ENCODE results near the gene TCF4. TPM values are rescaled to one million over a fixed set of nuclear protein-coding genes. Genes with fewer than 3 reads are reported as not detected.

Gene TCF4
- total RNA-seq, 1 donor from 2014 or later = 115 TPM

DNA sequence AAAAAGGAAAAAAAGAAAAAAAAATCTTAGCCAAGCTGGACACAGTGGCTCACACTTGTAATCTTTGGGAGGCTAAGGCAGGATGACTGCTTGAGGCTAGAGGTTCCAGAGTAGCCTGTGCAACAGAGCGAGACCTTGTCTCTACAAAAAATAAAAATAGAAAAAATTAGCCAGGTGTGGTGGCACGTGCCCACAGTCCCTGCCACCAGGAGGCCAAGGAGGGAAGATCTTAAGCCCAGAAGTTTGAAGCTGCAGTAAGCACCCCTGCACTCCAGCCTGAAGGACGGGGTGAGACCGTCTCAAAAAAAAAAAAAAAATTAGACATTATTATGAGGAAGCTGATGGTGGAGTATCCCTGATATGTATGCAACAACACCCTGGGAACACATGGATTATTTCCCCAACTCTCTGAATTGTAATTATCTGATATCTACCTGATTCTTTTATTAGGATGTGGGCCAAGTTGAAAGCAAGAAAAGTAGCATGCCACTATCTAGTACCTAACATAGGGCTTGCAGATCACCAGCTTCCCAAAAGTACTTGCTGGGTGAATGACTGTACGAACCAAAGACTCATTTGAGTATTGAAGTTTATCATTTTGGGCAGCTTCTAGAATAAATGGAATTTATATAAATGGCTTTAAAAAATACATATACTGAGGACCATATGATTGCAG is 140.9 kb downstream of the TCF4 start:
- Mint-ChIP-seq H3K27ac (ENCODE audit: unreplicated experiment) (no peak overlapping the region), H3K4me3 (ENCODE audit: unreplicated experiment) (no peak overlapping the region), H3K9me3 (ENCODE audit: unreplicated experiment) (peaks cover 8% of the 10 kb centered on the region), H3K27me3 (ENCODE audit: low read depth, unreplicated experiment) (no peaks in the 10 kb centered on the region), H3K4me1 (ENCODE audit: low read depth, unreplicated experiment) (peaks cover 10% of the 10 kb centered on the region), H3K36me3 (ENCODE audit: low read depth, unreplicated experiment) (peaks cover 5% of the 10 kb centered on the region)
- no peak for FAIRE-seq
- Histone ChIP-seq H3K27ac (ENCODE audit: low read depth, low read length) (no peak overlapping the region), H3K9me3 (ENCODE audit: insufficient read depth, low read depth, low read length) (peaks cover 8% of the 10 kb centered on the region), H3K27me3 (ENCODE audit: insufficient read depth, low read length) (no peaks in the 10 kb centered on the region), H2AFZ (ENCODE audit: low read depth, low read length) (no peak overlapping the region), H3K4me1 (ENCODE audit: insufficient read depth, low read length) (no peaks in the 10 kb centered on the region), H3K36me3 (ENCODE audit: insufficient read depth, low read length) (no peaks in the 10 kb centered on the region), H3K9ac (ENCODE audit: low read length) (no peak overlapping the region), H3K4me2 (ENCODE audit: low read length) (no peak overlapping the region), H4K20me1 (ENCODE audit: insufficient read depth, low read length) (peaks cover 62% of the 10 kb centered on the region), H3K4me3 (ENCODE audit: insufficient read depth, low read depth, low read length) (no peak overlapping the region), H3K79me2 (ENCODE audit: insufficient read depth, low read length) (peaks cover 87% of the 10 kb centered on the region)
- DNase-seq (ENCODE audit: low read depth) = no peak
- TF ChIP-seq CTCF (IDR thresholded peaks at IDR 0.05; ENCODE audit: insufficient read depth, low read depth, low read length) = no peak
- TF ChIP-seq EZH2 (IDR thresholded peaks at IDR 0.05; ENCODE audit: insufficient read depth, low read length) = no peak

- Histone ChIP-seq H3K36me3 (ENCODE audit: insufficient read depth, low read length) (no peaks in the 10 kb centered on the region), H3K4me3 (ENCODE audit: insufficient read depth, low read depth, low read length) (no peak overlapping the region), H4K20me1 (ENCODE audit: insufficient read depth, low read length) (peaks cover 51% of the 10 kb centered on the region), H3K9me3 (ENCODE audit: insufficient read depth, low read depth, low read length) (peaks cover 8% of the 10 kb centered on the region), H3K79me2 (ENCODE audit: insufficient read depth, low read length) (peaks cover 72% of the 10 kb centered on the region), H3K9ac (ENCODE audit: low read length) (no peak overlapping the region), H3K27ac (ENCODE audit: low read depth, low read length) (no peak overlapping the region), H3K4me2 (ENCODE audit: low read length) (no peak overlapping the region), H2AFZ (ENCODE audit: low read depth, low read length) (no peak overlapping the region), H3K27me3 (ENCODE audit: insufficient read depth, low read length) (no peaks in the 10 kb centered on the region), H3K4me1 (ENCODE audit: insufficient read depth, low read length) (no peaks in the 10 kb centered on the region)
- FAIRE-seq = no peak
- H3K4me1 Mint-ChIP-seq (ENCODE audit: low read depth, unreplicated experiment) = peaks cover 14% of the 10 kb centered on the region
- no peak overlapping the region for H3K27ac Mint-ChIP-seq (ENCODE audit: unreplicated experiment)
- peaks cover 8% of the 10 kb centered on the region for H3K36me3 Mint-ChIP-seq (ENCODE audit: low read depth, unreplicated experiment)
- H3K27me3 Mint-ChIP-seq (ENCODE audit: low read depth, unreplicated experiment) = no peaks in the 10 kb centered on the region
- peak; percentile 45 for DNase-seq (ENCODE audit: low read depth)
- H3K4me3 Mint-ChIP-seq (ENCODE audit: unreplicated experiment) = no peak overlapping the region
- H3K9me3 Mint-ChIP-seq (ENCODE audit: unreplicated experiment) = peaks cover 8% of the 10 kb centered on the region
- TF ChIP-seq CTCF (IDR thresholded peaks at IDR 0.05; ENCODE audit: insufficient read depth, low read depth, low read length) = no peak
- no peak for TF ChIP-seq EZH2 (IDR thresholded peaks at IDR 0.05; ENCODE audit: insufficient read depth, low read length)
Observed at GRCh38 chr18:55444536-55444935, 143.5 kb downstream of the TCF4 start.

DNA sequence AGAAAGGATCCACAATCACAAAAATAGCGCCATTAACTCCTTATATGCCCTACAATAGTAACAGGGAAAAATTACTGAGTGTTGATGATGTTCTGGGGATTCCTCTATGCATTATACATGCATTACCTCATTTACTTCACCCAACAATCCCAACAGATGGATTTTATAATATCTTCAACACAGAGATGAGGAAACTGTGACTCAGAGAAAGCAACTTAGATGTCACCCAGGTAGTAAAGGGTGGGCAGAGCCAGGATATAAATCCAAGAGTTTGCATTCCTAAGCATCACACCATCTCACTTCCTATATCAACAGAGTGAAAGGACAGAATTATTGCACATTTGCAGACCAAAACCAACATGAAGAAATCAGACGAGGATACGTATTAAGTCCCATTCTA is 144.2 kb downstream of the TCF4 start:
- Mint-ChIP-seq H3K27me3 (ENCODE audit: low read depth, unreplicated experiment) (no peaks in the 10 kb centered on the region), H3K9me3 (ENCODE audit: unreplicated experiment) (peaks cover 8% of the 10 kb centered on the region), H3K4me1 (ENCODE audit: low read depth, unreplicated experiment) (peaks cover 17% of the 10 kb centered on the region), H3K4me3 (ENCODE audit: unreplicated experiment) (no peak overlapping the region), H3K36me3 (ENCODE audit: low read depth, unreplicated experiment) (peaks cover 11% of the 10 kb centered on the region), H3K27ac (ENCODE audit: unreplicated experiment) (no peak overlapping the region)
- DNase-seq (ENCODE audit: low read depth) (no peak), FAIRE-seq (no peak)
- TF ChIP-seq CTCF (IDR thresholded peaks at IDR 0.05; ENCODE audit: insufficient read depth, low read depth, low read length) = no peak
- no peak for TF ChIP-seq EZH2 (IDR thresholded peaks at IDR 0.05; ENCODE audit: insufficient read depth, low read length)
- Histone ChIP-seq H3K27me3 (ENCODE audit: insufficient read depth, low read length) (no peaks in the 10 kb centered on the region), H3K4me1 (ENCODE audit: insufficient read depth, low read length) (no peaks in the 10 kb centered on the region), H3K36me3 (ENCODE audit: insufficient read depth, low read length) (no peaks in the 10 kb centered on the region), H3K27ac (ENCODE audit: low read depth, low read length) (no peak overlapping the region), H2AFZ (ENCODE audit: low read depth, low read length) (no peak overlapping the region), H3K4me3 (ENCODE audit: insufficient read depth, low read depth, low read length) (no peak overlapping the region), H3K79me2 (ENCODE audit: insufficient read depth, low read length) (peaks cover 71% of the 10 kb centered on the region), H3K4me2 (ENCODE audit: low read length) (no peak overlapping the region), H4K20me1 (ENCODE audit: insufficient read depth, low read length) (peaks cover 45% of the 10 kb centered on the region), H3K9ac (ENCODE audit: low read length) (no peak overlapping the region), H3K9me3 (ENCODE audit: insufficient read depth, low read depth, low read length) (peaks cover 8% of the 10 kb centered on the region)
